HepG2 (cell line): Measurements from ENCODE around the gene NUAK2.

ENCODE experiments used
- GTF2F1 ChIP-seq: fragments of 150-350 bp; IDR thresholded peaks from 2 replicates; pipeline ENCODE4 v1.6.1; 2014; ENCODE audit warnings: low read length
- POLR2A ChIP-seq, 2 experiments: IDR thresholded peaks; 2 replicates each; pipeline ENCODE4 v1.6.1; 2011; ENCODE audit warnings: low read depth in 2 of 2, low read length in 2 of 2, mild to moderate bottlenecking in 1 of 2, moderate library complexity in 1 of 2; ENCODE audit not compliant: insufficient read depth in 1 of 2
- PPARG ChIP-seq: conservative IDR thresholded peaks from 2 replicates; pipeline ENCODE4 v1.6.1; 2016; ENCODE audit warnings: missing biosample characterization, missing genetic modification reagents

- TF ChIP-seq GTF2F1 (no peak), POLR2A (IDR thresholded peaks at IDR 0.05; ENCODE audit: insufficient read depth in 1 of 2, low read depth in 2 of 2, low read length in 2 of 2) (no peak), PPARG (CRISPR knock-in tag) (no peak)
Observed at GRCh38 chr1:205353612-205354011, 32.1 kb upstream of the NUAK2 start.
